ENCODE data around the gene ATP11A.

DNA sequence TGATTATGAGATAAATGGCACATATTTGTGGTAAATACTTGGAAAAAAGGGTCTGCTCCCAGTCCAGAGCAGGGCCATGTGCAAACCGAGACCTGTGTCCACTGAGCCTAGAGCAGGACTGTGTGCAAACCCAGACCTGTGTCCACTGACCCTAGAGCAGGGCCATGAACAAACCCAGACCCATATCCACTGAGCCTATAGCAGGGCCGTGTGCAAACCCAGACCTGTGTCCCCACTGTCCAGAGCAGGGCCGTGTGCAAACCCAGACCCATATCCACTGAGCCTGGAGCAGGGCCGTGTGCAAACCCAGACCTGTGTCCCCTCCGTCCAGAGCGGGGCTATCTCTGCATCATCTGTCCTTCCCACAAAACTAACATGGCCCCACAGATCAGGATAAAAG, 136.0 kb downstream of the ATP11A start:
- no peak for TF ChIP-seq POLR2AphosphoS5 (IDR thresholded peaks at IDR 0.05)
- TF ChIP-seq, protein P1, sequence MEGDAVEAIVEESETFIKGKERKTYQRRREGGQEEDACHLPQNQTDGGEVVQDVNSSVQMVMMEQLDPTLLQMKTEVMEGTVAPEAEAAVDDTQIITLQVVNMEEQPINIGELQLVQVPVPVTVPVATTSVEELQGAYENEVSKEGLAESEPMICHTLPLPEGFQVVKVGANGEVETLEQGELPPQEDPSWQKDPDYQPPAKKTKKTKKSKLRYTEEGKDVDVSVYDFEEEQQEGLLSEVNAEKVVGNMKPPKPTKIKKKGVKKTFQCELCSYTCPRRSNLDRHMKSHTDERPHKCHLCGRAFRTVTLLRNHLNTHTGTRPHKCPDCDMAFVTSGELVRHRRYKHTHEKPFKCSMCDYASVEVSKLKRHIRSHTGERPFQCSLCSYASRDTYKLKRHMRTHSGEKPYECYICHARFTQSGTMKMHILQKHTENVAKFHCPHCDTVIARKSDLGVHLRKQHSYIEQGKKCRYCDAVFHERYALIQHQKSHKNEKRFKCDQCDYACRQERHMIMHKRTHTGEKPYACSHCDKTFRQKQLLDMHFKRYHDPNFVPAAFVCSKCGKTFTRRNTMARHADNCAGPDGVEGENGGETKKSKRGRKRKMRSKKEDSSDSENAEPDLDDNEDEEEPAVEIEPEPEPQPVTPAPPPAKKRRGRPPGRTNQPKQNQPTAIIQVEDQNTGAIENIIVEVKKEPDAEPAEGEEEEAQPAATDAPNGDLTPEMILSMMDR (IDR thresholded peaks at IDR 0.05): no peak
